ENCODE results near the gene HTRA1.

HTRA1 gene

GRCh38 chr10:122455376-122456079, 5.8 kb upstream of the HTRA1 start:
- no peak for DNase-seq (ENCODE audit: low read depth in 3 of 3)

- no peak for DNase-seq (ENCODE audit: low read depth in 3 of 3)
These were observed 3.4 kb upstream of the HTRA1 start for GRCh38 chr10:122457934-122458333.

GRCh38 chr10:122458693-122459092, 2.7 kb upstream of the HTRA1 start:
- DNase-seq (ENCODE audit: low read depth in 3 of 3), result no peak

- DNase-seq (ENCODE audit: low read depth in 3 of 3), result no peak
These were observed 1.6 kb upstream of the HTRA1 start for GRCh38 chr10:122459561-122460273.

GRCh38 chr10:122460891-122461293, 461 bp upstream of the HTRA1 start:
- no peak for DNase-seq (ENCODE audit: low read depth in 3 of 3)

- DNase-seq (ENCODE audit: low read depth in 3 of 3), result no peak
These were observed 578 bp downstream of the HTRA1 start for GRCh38 chr10:122461729-122462532.

- peak in 1 of 3 experiments; percentile 9 for DNase-seq (ENCODE audit: low read depth in 3 of 3)
These were observed 1.4 kb downstream of the HTRA1 start for GRCh38 chr10:122462533-122463465.

- DNase-seq (ENCODE audit: low read depth in 3 of 3), result no peak
These were observed 2.3 kb downstream of the HTRA1 start for GRCh38 chr10:122463466-122464249.

GRCh38 chr10:122464250-122464510, 2.8 kb downstream of the HTRA1 start:
- no peak for DNase-seq (ENCODE audit: low read depth in 3 of 3)

- DNase-seq (ENCODE audit: low read depth in 3 of 3), result no peak
These were observed 3.2 kb downstream of the HTRA1 start for GRCh38 chr10:122464586-122464985.

GRCh38 chr10:122465401-122466040, 4.2 kb downstream of the HTRA1 start:
- no peak for DNase-seq (ENCODE audit: low read depth in 3 of 3)

- DNase-seq (ENCODE audit: low read depth in 3 of 3), result no peak
These were observed 5.6 kb downstream of the HTRA1 start for GRCh38 chr10:122466951-122467381.

GRCh38 chr10:122467701-122468100, 6.3 kb downstream of the HTRA1 start:
- no peak for DNase-seq (ENCODE audit: low read depth in 3 of 3)

- no peak for DNase-seq (ENCODE audit: low read depth in 3 of 3)
These were observed 7.1 kb downstream of the HTRA1 start for GRCh38 chr10:122468307-122468925.

- DNase-seq (ENCODE audit: low read depth in 3 of 3), result no peak
These were observed 7.8 kb downstream of the HTRA1 start for GRCh38 chr10:122468926-122469781.

GRCh38 chr10:122469848-122470247, 8.5 kb downstream of the HTRA1 start:
- no peak for DNase-seq (ENCODE audit: low read depth in 3 of 3)

GRCh38 chr10:122471531-122472177, 10.3 kb downstream of the HTRA1 start:
- DNase-seq (ENCODE audit: low read depth in 3 of 3), result no peak

- no peak for DNase-seq (ENCODE audit: low read depth in 3 of 3)
These were observed 11.8 kb downstream of the HTRA1 start for GRCh38 chr10:122473116-122473515.
